ENCODE results near the gene GALR3.

- no peak for TF ChIP-seq POLR2AphosphoS5 (IDR thresholded peaks at IDR 0.05; ENCODE audit: low read depth)
- no peak for TF ChIP-seq CTCF (conservative IDR thresholded peaks at IDR 0.05; ENCODE audit: low read depth in 2 of 2)
- TF ChIP-seq ETS1 (IDR thresholded peaks at IDR 0.05), result no peak
- TF ChIP-seq ZNF331 (CRISPR knock-in tag; IDR thresholded peaks at IDR 0.05; ENCODE audit: low read depth), result no peak
- no peak for TF ChIP-seq EZH2 (IDR thresholded peaks at IDR 0.05; ENCODE audit: low read depth, unreplicated experiment)
- TF ChIP-seq REST (IDR thresholded peaks at IDR 0.05; ENCODE audit: unreplicated experiment), result no peak
- no peak for TF ChIP-seq EZH2phosphoT487 (IDR thresholded peaks at IDR 0.05; ENCODE audit: unreplicated experiment)
- no peak for TF ChIP-seq NANOG (IDR thresholded peaks at IDR 0.05; ENCODE audit: borderline replicate concordance)
- TF ChIP-seq STAT1 (IDR thresholded peaks at IDR 0.05; ENCODE audit: unreplicated experiment), result no peak
- no peak for TF ChIP-seq JUNB (IDR thresholded peaks at IDR 0.05; ENCODE audit: unreplicated experiment)
- TF ChIP-seq CREB1 (CRISPR knock-in tag; IDR thresholded peaks at IDR 0.05; ENCODE audit: low read depth), result no peak
- TF ChIP-seq ZNF114 (CRISPR knock-in tag; IDR thresholded peaks at IDR 0.05), result no peak
Observed at GRCh38 chr22:37865510-37865909, 42.3 kb downstream of the GALR3 start.
